ENCODE measurements around the gene WDR82. TPM values are rescaled to one million over a fixed set of nuclear protein-coding genes. Genes with fewer than 3 reads are reported as not detected.

Gene WDR82
- total and polyA plus RNA-seq, 4 experiments from 2014 or later = 62.3 to 150 (median 146) TPM

DNA sequence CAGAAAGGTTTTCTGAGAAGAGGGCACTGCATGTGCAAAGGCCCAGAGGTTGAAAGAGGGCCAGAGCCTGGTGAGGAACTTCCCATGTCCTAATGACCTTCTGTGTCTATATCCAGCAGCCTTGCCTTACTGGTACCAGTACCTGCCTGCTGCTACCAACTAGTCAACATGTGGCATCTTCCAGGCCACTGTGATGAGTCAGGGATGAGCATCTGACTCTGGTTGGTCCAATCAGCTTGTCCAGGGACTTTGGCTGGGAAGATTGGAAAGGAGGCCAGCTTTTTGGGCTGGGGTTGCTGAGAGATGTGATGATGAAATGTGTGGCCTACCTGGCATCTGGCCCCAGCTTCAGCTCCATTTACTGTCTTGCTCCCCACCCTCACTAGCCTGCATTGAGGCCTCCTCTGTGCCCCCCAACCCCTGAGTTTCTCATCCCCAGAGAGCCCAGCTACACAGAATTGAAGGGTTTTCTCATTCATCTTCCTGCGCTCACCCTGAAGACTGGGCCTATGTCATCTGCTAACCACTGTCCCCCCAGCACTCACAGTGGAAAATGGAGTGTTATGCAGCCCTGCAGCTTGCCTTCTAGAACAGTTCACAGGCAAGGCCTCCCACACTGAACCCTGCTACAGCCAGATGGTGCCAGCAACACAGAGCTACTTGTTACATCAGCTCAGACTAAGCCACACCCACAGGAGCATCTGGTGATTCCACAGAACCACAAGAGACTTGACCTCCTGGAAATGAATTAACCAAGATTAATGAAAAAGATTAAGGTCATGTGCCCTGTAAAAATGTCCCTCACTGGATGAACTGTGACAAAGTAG lies 38.2 kb downstream of the WDR82 start:
- no peaks in the 10 kb centered on the region for H3K27me3 Mint-ChIP-seq
- H3K36me3 ChIP-seq (ENCODE audit: insufficient read depth, low read length) = peaks cover 4% of the 10 kb centered on the region
- H3K4me3 Mint-ChIP-seq = peak overlapping the region; percentile 93 to 99 (median 97)
- peak overlapping the region; percentile 92 for H3K27ac ChIP-seq (ENCODE audit: low read depth, low read length)
- CTCF ChIA-PET (ENCODE audit: partially characterized antibody) = interaction anchor here (1.0 to 31.1 kb wide), 10 partner anchors 9 to 99 kb away, joined by 3 to 684 read pairs (median 9); partner anchors contain the start of genes GLYCTK, TLR9 and WDR82
- H3K9me3 ChIP-seq (ENCODE audit: control insufficient read depth in 1 of 2, low read length in 2 of 2) = no peaks in the 10 kb centered on the region
- peaks cover 79% of the 10 kb centered on the region for H3K4me1 ChIP-seq (ENCODE audit: insufficient read depth, low read length)
- POLR2A ChIA-PET (ENCODE audit: partially characterized antibody) = interaction anchor here (1.1 to 38.1 kb wide), 11 partner anchors 8 to 172 kb away, joined by 3 to 1950 read pairs (median 11); partner anchors contain the start of genes GLYCTK, PPM1M, TLR9 and WDR82
- H3K36me3 Mint-ChIP-seq = peaks cover 0 to 17% of the 10 kb centered on the region in 2 donors
- no peaks in the 10 kb centered on the region for H3K27me3 ChIP-seq (ENCODE audit: insufficient read depth, low read length)
- H3K4me1 Mint-ChIP-seq = peaks cover 48 to 92% (median 68%) of the 10 kb centered on the region in 4 donors
- no peaks in the 10 kb centered on the region for H3K9me3 Mint-ChIP-seq
- DNase-seq = peak in 4 of 5 donors; percentile 45 to 80 (median 49)
- intact Hi-C loops (cut with micrococcal nuclease) = no loop called here
- H3K27ac Mint-ChIP-seq = peak overlapping the region; percentile 82 to 98 (median 93)
- H3K4me3 ChIP-seq (ENCODE audit: low read length in 2 of 2) = peak overlapping the region; percentile 18 to 93

GRCh38 chr3:52238761-52239701 lies 39.4 kb downstream of the WDR82 start, which contains the start of gene TWF2:
Gene TWF2, minus strand, starts transcription at chr3:52239158. Its CDS starts 142 bp downstream, at chr3:52239016.
- Mint-ChIP-seq H3K4me1 (peaks cover 43 to 92% (median 68%) of the 10 kb centered on the region in 4 donors), H3K27ac (peak within 1 kb of the TSS; percentile 82 to 98 (median 95)), H3K27me3 (no peaks in the 10 kb centered on the region), H3K4me3 (peak within 1 kb of the TSS; percentile 93 to 99 (median 98)), H3K36me3 (peaks cover 0 to 20% of the 10 kb centered on the region in 2 donors), H3K9me3 (no peaks in the 10 kb centered on the region)
- peaks cover 14% of the 10 kb centered on the region for H3K36me3 ChIP-seq (ENCODE audit: insufficient read depth, low read length)
- H3K4me1 ChIP-seq (ENCODE audit: insufficient read depth, low read length) = peaks cover 79% of the 10 kb centered on the region
- ChIA-PET CTCF (ENCODE audit: partially characterized antibody) (interaction anchor here (0.7 to 31.1 kb wide), 9 partner anchors 8 to 218 kb away, joined by 3 to 684 read pairs (median 9); partner anchors contain the start of genes GLYCTK, TLR9 and WDR82), POLR2A (ENCODE audit: partially characterized antibody) (interaction anchor here (1.0 to 38.1 kb wide), 18 partner anchors 9 to 209 kb away, joined by 3 to 1950 read pairs (median 10); partner anchors contain the start of genes GLYCTK, PPM1M, TLR9 and WDR82)
- H3K27ac ChIP-seq (ENCODE audit: low read depth, low read length) = peak within 1 kb of the TSS; percentile 92
- H3K9me3 ChIP-seq (ENCODE audit: control insufficient read depth in 1 of 2, low read length in 2 of 2) = no peaks in the 10 kb centered on the region
- H3K4me3 ChIP-seq (ENCODE audit: low read length in 2 of 2) = peak within 1 kb of the TSS; percentile 83 to 93
- intact Hi-C loops (cut with micrococcal nuclease) = loop anchor here (1.0 to 2.0 kb wide), 5 partner anchors 14 to 100 kb away; partner anchors contain the start of gene WDR82
- no peaks in the 10 kb centered on the region for H3K27me3 ChIP-seq (ENCODE audit: insufficient read depth, low read length)
- peak; percentile 88 to 93 (median 89) for DNase-seq

DNA sequence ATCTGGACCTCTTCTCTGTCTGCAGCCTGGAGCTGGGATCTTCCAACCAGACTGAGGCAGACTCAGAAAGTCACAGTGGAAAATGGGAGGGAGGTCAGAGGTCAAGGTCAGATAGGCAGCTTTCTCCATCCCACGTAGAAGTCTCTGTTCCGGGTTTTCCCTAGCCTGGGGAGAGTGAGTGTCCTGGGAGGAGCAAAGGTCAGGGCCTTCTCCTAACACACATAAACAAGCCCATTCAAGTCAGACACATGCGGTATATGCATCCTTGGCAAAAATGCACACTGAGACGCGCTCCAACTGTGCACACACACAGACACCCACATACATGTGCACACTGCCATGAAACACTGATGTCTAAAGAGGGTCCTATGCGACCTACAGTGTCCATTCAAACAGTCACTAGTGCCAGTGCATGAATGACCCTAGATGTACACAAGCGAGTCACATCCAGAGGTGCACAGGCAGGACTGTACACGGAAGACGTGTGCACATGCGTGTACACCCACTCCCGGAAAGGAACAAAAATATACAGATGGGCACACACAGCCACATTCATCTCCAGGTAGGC lies 40.2 kb downstream of the WDR82 start:
- ChIA-PET POLR2A (ENCODE audit: partially characterized antibody) (interaction anchor here (1.0 to 38.1 kb wide), 17 partner anchors 8 to 210 kb away, joined by 3 to 1950 read pairs (median 11); partner anchors contain the start of genes GLYCTK, PPM1M, TLR9 and WDR82), CTCF (ENCODE audit: partially characterized antibody) (interaction anchor here (0.9 to 31.1 kb wide), 7 partner anchors 15 to 112 kb away, joined by 3 to 684 read pairs (median 11); partner anchors contain the start of genes GLYCTK, TLR9 and WDR82)
- no peaks in the 10 kb centered on the region for H3K9me3 ChIP-seq (ENCODE audit: control insufficient read depth in 1 of 2, low read length in 2 of 2)
- H3K27me3 ChIP-seq (ENCODE audit: insufficient read depth, low read length) = no peaks in the 10 kb centered on the region
- H3K4me3 ChIP-seq (ENCODE audit: low read length in 2 of 2) = peak overlapping the region; percentile 32 to 93
- Mint-ChIP-seq H3K27ac (peak overlapping the region; percentile 82 to 97 (median 95)), H3K4me3 (peak overlapping the region; percentile 93 to 99 (median 98)), H3K9me3 (no peaks in the 10 kb centered on the region), H3K4me1 (peaks cover 39 to 92% (median 66%) of the 10 kb centered on the region in 4 donors), H3K36me3 (peaks cover 0 to 23% of the 10 kb centered on the region in 2 donors), H3K27me3 (no peaks in the 10 kb centered on the region)
- H3K36me3 ChIP-seq (ENCODE audit: insufficient read depth, low read length) = peaks cover 17% of the 10 kb centered on the region
- intact Hi-C loops (cut with micrococcal nuclease) = loop anchor here (2.0 kb wide), 2 partner anchors 15 to 101 kb away; no protein-coding TSS in a partner anchor
- peaks cover 75% of the 10 kb centered on the region for H3K4me1 ChIP-seq (ENCODE audit: insufficient read depth, low read length)
- H3K27ac ChIP-seq (ENCODE audit: low read depth, low read length) = peak overlapping the region; percentile 92
- DNase-seq = no peak

GRCh38 chr3:52237657-52238172 lies 40.7 kb downstream of the WDR82 start:
- peaks cover 81% of the 10 kb centered on the region for H3K4me1 ChIP-seq (ENCODE audit: insufficient read depth, low read length)
- CTCF ChIA-PET (ENCODE audit: partially characterized antibody) = interaction anchor here (0.9 to 31.1 kb wide), 6 partner anchors 15 to 113 kb away, joined by 3 to 684 read pairs (median 95); partner anchors contain the start of genes GLYCTK, TLR9 and WDR82
- Mint-ChIP-seq H3K36me3 (peaks cover 0 to 25% of the 10 kb centered on the region in 2 donors), H3K9me3 (no peaks in the 10 kb centered on the region), H3K4me3 (peak overlapping the region; percentile 93 to 99 (median 98)), H3K27me3 (no peaks in the 10 kb centered on the region), H3K27ac (peak overlapping the region in 6 of 7 donors; percentile 48 to 97 (median 86)), H3K4me1 (peaks cover 39 to 93% (median 68%) of the 10 kb centered on the region in 4 donors)
- POLR2A ChIA-PET (ENCODE audit: partially characterized antibody) = interaction anchor here (1.3 to 38.1 kb wide), 12 partner anchors 8 to 102 kb away, joined by 3 to 1950 read pairs (median 16); partner anchors contain the start of genes GLYCTK, PPM1M and WDR82
- H3K36me3 ChIP-seq (ENCODE audit: insufficient read depth, low read length) = peaks cover 17% of the 10 kb centered on the region
- peak overlapping the region; percentile 92 for H3K27ac ChIP-seq (ENCODE audit: low read depth, low read length)
- H3K4me3 ChIP-seq (ENCODE audit: low read length in 2 of 2) = peak overlapping the region; percentile 11 to 93
- H3K9me3 ChIP-seq (ENCODE audit: control insufficient read depth in 1 of 2, low read length in 2 of 2) = no peaks in the 10 kb centered on the region
- intact Hi-C loops (cut with micrococcal nuclease) = loop anchor here (2.0 kb wide), 2 partner anchors 15 to 101 kb away; no protein-coding TSS in a partner anchor
- no peaks in the 10 kb centered on the region for H3K27me3 ChIP-seq (ENCODE audit: insufficient read depth, low read length)
- no peak for DNase-seq

GRCh38 chr3:52237006-52237656 lies 41.3 kb downstream of the WDR82 start:
- ChIA-PET POLR2A (ENCODE audit: partially characterized antibody) (interaction anchor here (1.5 to 38.1 kb wide), 8 partner anchors 11 to 81 kb away, joined by 5 to 1950 read pairs (median 20); partner anchors contain the start of genes GLYCTK, PPM1M and WDR82), CTCF (ENCODE audit: partially characterized antibody) (interaction anchor here (1.3 to 31.1 kb wide), 5 partner anchors 11 to 100 kb away, joined by 3 to 684 read pairs (median 179); partner anchors contain the start of genes GLYCTK, TLR9 and WDR82)
- intact Hi-C loops (cut with micrococcal nuclease) = no loop called here
- Histone ChIP-seq H3K4me3 (ENCODE audit: low read length in 2 of 2) (peak overlapping the region; percentile 11 to 93), H3K36me3 (ENCODE audit: insufficient read depth, low read length) (peaks cover 17% of the 10 kb centered on the region), H3K27ac (ENCODE audit: low read depth, low read length) (peak overlapping the region; percentile 92), H3K4me1 (ENCODE audit: insufficient read depth, low read length) (peaks cover 85% of the 10 kb centered on the region), H3K27me3 (ENCODE audit: insufficient read depth, low read length) (no peaks in the 10 kb centered on the region), H3K9me3 (ENCODE audit: control insufficient read depth in 1 of 2, low read length in 2 of 2) (no peaks in the 10 kb centered on the region)
- Mint-ChIP-seq H3K36me3 (peaks cover 0 to 28% of the 10 kb centered on the region in 2 donors), H3K27ac (peak overlapping the region; percentile 12 to 90 (median 78)), H3K4me1 (peaks cover 41 to 96% (median 69%) of the 10 kb centered on the region in 4 donors), H3K9me3 (no peaks in the 10 kb centered on the region), H3K4me3 (peak overlapping the region; percentile 54 to 99 (median 94)), H3K27me3 (no peaks in the 10 kb centered on the region)
- no peak for DNase-seq
